COLO829 (cell line): Measurements from ENCODE around the gene RNFT2.
A peak's percentile ranks its signal among the peaks of the same experiment; 100 is the strongest.

ENCODE experiments used
- DNase-seq: peaks from one replicate; pipeline ENCODE4 v3.0.0; 2012; ENCODE audit warnings: low spot score

RNFT2 gene, protein sequence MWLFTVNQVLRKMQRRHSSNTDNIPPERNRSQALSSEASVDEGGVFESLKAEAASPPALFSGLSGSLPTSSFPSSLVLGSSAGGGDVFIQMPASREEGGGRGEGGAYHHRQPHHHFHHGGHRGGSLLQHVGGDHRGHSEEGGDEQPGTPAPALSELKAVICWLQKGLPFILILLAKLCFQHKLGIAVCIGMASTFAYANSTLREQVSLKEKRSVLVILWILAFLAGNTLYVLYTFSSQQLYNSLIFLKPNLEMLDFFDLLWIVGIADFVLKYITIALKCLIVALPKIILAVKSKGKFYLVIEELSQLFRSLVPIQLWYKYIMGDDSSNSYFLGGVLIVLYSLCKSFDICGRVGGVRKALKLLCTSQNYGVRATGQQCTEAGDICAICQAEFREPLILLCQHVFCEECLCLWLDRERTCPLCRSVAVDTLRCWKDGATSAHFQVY

GRCh38 chr12:116737774-116738657, at the start of gene RNFT2, which contains the start of gene SPRING1:
Gene RNFT2, plus strand, starts transcription at chr12:116738315. Its CDS starts 2,183 bp downstream, at chr12:116740498.
Gene SPRING1, minus strand, starts transcription at chr12:116738069. Its CDS starts 169 bp downstream, at chr12:116737900.
- DNase-seq, result peak; percentile 99

- DNase-seq, result no peak
Measured at GRCh38 chr12:116689521-116689920, 48.6 kb upstream of the RNFT2 start.

DNA sequence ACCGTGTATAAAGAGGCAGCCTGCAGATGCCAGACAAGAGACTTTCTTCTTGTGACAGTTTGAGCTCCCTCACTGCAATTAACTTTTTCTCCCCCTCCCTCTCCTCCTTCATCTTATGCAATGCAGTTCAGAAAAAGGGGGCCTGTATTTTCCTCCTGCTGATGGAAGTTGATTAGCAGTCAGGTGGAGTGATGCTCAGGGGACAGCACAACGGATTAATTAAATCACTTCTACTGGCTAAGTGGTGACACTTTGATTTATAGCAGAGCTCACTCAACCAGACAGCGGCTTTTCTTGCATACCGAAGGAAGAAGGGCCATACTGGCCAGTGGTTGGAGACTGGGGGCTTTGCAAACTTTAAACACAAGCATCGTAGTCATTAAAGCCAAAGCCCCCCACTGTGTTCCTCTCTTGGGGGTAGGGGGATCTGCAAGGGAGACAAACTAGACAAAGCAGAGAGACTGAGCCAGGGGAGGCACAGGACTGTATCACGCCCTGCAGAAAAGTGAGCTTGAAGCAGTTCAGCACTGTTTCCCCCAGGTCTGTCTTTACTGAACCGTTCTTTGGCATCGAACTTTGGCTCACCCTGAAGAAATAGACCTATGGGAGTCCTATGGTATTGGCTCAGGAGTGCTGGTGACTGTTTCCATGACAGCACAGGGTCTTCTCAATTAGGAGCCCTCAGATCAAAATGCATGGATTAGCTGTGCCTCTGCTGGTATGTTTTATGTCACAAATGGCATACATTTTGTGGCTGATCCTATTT, 48.0 kb upstream of the RNFT2 start:
- DNase-seq, result no peak

DNA sequence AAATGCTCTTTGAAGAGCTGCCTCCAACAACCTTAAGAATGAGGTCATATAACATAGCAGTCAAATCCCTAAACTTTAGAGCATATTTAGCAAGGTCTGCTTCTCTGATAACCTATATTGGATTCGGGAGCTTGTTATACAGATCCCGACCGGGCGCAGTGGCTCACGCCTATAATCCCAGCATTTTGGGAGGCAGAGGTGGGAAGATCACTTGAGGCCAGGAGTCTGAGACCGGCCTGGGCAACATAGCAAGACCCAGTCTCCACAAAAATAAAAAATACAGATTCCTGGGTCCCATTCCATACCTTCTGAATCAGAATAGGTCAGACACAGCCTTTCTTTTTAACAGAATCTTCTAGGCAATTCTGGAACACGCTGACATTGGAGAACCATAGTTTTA, 46.9 kb upstream of the RNFT2 start:
- no peak for DNase-seq

GRCh38 chr12:116691636-116692035, 46.5 kb upstream of the RNFT2 start:
- no peak for DNase-seq

DNA sequence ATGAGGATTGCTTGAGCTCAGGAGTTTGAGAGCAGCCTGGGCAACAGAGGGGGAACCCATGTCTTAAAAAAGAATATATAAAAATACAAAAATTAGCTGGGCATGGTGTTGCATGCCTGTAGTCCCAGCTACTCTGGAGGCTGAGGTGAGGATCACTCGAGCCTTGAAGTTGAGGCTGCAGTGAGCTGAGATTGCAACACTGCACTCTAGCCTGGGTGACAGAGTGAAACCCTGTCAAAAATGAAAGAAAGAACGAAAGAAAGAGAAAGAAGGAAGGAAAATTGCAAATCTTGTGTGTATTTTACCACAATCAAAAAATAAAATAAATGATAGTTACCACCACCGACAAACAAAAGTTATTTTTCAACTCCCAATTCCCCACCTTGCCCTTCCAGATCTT, 45.5 kb upstream of the RNFT2 start:
- no peak for DNase-seq

- DNase-seq, result no peak
Measured at GRCh38 chr12:116693286-116694227, 44.6 kb upstream of the RNFT2 start.

- no peak for DNase-seq
Measured at GRCh38 chr12:116694653-116695463, 43.3 kb upstream of the RNFT2 start.

GRCh38 chr12:116695464-116695725, 42.7 kb upstream of the RNFT2 start:
- DNase-seq, result no peak

- DNase-seq, result no peak
Measured at GRCh38 chr12:116697305-116697704, 40.8 kb upstream of the RNFT2 start.

GRCh38 chr12:116697716-116698115, 40.4 kb upstream of the RNFT2 start:
- no peak for DNase-seq

GRCh38 chr12:116698116-116698515, 40.0 kb upstream of the RNFT2 start:
- no peak for DNase-seq

- no peak for DNase-seq
Measured at GRCh38 chr12:116698554-116699075, 39.5 kb upstream of the RNFT2 start.

DNA sequence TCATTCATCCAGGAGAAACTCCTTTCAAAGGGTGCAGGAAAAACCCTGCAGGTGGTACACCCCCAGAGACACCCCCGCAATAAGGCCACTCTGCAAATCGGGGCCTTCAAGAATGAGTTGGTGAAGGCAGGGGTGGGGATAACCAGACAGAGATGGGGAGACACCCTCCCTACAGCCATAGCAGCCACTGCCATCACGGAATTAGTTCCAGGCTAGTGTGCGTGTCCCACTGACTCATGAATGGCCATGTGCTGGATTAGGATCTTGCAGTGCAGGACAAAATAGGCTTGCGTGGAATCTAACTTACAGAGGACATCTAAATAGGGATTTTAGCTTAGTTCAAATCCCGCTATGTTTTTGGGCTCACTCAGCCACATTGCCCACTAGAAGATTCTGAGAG, 38.0 kb upstream of the RNFT2 start:
- no peak for DNase-seq

- no peak for DNase-seq
Measured at GRCh38 chr12:116701432-116701831, 36.7 kb upstream of the RNFT2 start.

GRCh38 chr12:116703214-116703795, 34.8 kb upstream of the RNFT2 start:
- peak; percentile 79 for DNase-seq

GRCh38 chr12:116707751-116708150, 30.4 kb upstream of the RNFT2 start:
- DNase-seq, result no peak

DNA sequence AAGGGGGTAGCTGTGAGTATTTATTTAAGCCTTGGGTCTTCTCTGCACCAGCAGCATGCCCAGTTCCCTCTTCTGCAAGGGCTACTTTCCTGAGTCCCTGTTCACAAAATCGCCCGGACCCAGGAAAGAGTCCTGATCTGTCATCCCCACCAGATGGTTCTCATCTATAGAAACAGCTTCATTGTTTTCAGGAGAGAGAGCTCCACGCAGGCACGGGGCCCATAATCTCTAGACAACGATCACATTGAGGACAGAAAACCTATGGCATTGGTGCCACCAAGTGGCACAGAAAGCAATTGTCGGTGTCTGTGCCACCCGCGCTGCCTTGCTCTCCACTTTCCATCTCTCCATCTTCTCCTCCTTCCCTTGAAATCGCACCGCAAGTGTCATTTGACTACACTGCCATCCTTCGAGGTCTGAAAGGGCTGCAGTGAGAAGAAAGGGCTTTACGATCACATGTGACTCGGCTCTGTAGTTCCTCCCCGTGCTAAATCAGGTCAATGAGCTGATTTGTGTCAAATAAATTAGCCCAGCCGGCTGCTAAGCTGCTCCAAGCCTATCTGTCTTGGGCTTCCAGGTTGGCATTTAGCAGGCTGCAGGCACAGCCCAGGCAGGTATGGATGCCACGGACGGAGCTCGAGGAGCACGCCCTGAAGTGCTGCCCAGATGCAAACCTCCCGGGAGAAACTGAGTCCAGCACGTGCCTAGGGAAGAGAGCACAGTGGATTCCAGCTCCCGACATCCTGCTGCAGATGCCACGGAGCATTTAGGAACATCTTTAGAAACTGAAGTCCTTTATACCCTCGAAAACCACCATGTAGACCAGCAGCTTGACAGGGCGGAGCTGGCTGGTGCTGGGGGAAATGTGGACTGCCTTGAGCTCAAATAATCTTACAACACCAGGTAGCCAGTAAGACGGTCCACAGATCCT, 29.0 kb upstream of the RNFT2 start:
- peak; percentile 53 for DNase-seq

- no peak for DNase-seq
Measured at GRCh38 chr12:116709768-116710167, 28.3 kb upstream of the RNFT2 start.
